Choroid plexus epithelial cell (primary cell): ENCODE data around the gene TNFRSF18.

Experiments used
- DNase-seq: peaks from one replicate; pipeline ENCODE4 v3.0.0-alpha.2; 2010; ENCODE audit warnings: low read depth
- H3K4me3 ChIP-seq: 2 replicates; pipeline ENCODE4 v1.5.1; 2011; ENCODE audit warnings: low read depth, mild to moderate bottlenecking, control low read depth, low read length, moderate library complexity
- CTCF ChIP-seq: conservative IDR thresholded peaks from 2 replicates; pipeline ENCODE4 v1.5.1; 2011; ENCODE audit warnings: low read depth, mild to moderate bottlenecking, control low read depth, inconsistent platforms, low read length, moderate library complexity

The TNFRSF18 gene

GRCh38 chr1:1226566-1227362, 20.4 kb upstream of the TNFRSF18 start:
- TF ChIP-seq CTCF, result no peak
- DNase-seq, result no peak
- no peak overlapping the region for H3K4me3 ChIP-seq

- no peak overlapping the region for H3K4me3 ChIP-seq
- no peak for DNase-seq
- no peak for TF ChIP-seq CTCF
Observed at GRCh38 chr1:1225913-1226312, 19.5 kb upstream of the TNFRSF18 start.

DNA sequence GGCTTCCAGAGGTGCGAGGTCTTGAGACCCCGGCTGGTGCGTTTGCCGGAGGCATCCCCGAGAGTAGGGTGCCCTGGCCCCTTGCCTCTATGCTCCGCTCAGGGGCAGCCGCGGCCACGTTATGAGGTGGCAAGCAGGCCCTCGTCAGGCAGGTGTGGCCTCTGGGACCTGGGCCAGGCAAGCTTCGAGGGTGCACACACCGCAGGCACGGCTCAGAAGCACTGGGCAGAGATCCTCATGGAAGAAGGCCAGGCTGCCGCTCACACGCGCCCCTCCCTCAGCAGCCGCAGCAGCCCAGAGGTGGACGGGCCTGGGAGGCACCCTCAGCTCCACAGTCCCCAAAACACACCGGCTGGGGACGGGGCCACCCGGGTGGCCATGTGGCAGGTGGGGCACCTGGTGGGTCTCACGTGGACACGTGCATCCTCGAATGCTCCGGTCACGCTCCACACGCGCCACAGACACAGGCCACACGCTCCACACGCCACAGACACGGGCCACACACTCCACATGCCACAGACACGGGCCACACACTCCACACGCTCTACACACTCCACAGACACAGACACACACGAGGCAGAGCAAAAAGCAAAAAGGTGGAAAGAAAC, 18.9 kb upstream of the TNFRSF18 start:
- H3K4me3 ChIP-seq, result no peak overlapping the region
- no peak for DNase-seq
- TF ChIP-seq CTCF, result no peak

DNA sequence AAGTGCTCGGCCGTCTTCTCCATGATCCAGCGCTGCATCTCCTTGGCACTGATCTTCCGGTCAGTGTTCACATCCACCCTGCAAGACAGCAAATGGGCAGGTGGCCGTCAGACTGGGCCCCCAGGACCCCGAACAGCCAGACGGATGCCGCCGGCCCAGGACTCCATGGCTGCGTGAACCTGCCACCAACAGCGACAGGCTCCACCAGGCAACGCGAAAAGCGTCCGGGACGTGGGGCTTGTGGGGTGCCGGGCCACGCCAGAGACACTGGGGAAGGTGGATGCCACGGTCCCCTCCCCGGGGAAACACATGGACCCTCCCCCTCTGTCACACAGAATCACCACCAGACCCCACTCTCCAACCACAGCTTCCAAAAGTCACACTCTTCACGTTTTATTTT, 17.5 kb upstream of the TNFRSF18 start:
- TF ChIP-seq CTCF, result no peak
- no peak overlapping the region for H3K4me3 ChIP-seq
- no peak for DNase-seq

GRCh38 chr1:1223321-1223720, 16.9 kb upstream of the TNFRSF18 start:
- no peak for DNase-seq
- no peak for TF ChIP-seq CTCF
- no peak overlapping the region for H3K4me3 ChIP-seq

GRCh38 chr1:1222575-1223225, 16.3 kb upstream of the TNFRSF18 start:
- TF ChIP-seq CTCF, result no peak
- H3K4me3 ChIP-seq, result no peak overlapping the region
- DNase-seq, result no peak
